BE2C (cell line): ENCODE results near the gene STAT4.

Experiments
- DNase-seq: peaks from one replicate; pipeline ENCODE4 v3.0.0-alpha.2; 2020
- H3K27me3 ChIP-seq: fragments of 250-450 bp; sonication (Bioruptor Pico); 2 replicates; pipeline ENCODE4 v1.5.1; 2020; ENCODE audit warnings: mild to moderate bottlenecking
- H3K36me3 ChIP-seq: fragments of 250-450 bp; sonication (Bioruptor Pico); 2 replicates; pipeline ENCODE4 v1.5.1; 2020; ENCODE audit warnings: mild to moderate bottlenecking
- H3K4me1 ChIP-seq: fragments of 250-450 bp; sonication (Bioruptor Pico); 2 replicates; pipeline ENCODE4 v1.5.1; 2020
- H3K4me3 ChIP-seq: 2 replicates; pipeline ENCODE4 v1.5.1; 2011; ENCODE audit warnings: low read depth, low read length
- H3K9me3 ChIP-seq: fragments of 250-450 bp; sonication (Bioruptor Pico); 2 replicates; pipeline ENCODE4 v1.5.1; 2020
- TF ChIP-seq, protein P1 (sequence below): IDR thresholded peaks from 2 replicates; pipeline ENCODE4 v1.5.1; 2012; ENCODE audit warnings: mild to moderate bottlenecking, low read depth, low read length

Gene STAT4

DNA sequence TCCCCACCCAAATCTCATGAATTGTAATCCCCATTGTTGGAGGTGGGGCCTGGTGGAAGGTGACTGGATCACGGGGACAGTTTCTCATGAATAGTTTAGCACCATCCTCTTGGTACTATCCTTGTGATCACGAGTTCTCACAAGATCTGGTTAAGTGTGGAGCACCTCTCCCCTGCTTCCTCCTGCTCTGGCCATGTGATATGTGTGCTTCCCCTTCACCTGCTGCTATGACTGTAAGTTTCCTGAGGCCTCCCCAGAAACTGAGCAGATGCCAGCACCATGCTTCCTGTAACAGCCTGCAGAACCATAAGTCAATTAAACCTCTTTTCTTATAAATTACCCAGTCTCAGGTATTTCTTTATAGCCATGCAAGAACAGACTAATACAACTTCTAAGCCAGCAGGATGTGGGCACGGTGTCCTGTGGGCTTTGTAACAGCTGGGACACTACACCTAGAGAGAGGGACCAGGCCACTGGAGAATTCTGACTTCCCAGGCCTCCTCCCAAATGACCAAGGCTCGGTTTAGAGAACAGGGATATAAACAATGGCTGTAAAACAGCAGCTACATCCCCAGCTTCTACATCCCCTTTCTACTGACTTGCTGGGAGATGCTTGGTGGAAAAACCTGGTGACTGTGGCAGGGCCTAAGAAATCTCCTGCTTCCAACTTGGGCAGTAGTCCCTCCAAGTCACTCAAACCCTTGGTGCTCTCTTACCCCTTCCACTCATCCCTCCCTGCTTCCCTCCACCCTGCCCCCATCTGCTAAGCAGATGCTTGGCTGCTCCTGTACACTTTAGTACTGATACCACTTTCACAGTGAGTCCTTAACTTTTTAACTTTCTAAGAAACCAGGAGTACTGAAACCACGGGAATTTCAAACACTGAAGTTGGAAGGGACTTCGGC lies 147.1 kb downstream of the STAT4 start:
- TF ChIP-seq, protein P1, sequence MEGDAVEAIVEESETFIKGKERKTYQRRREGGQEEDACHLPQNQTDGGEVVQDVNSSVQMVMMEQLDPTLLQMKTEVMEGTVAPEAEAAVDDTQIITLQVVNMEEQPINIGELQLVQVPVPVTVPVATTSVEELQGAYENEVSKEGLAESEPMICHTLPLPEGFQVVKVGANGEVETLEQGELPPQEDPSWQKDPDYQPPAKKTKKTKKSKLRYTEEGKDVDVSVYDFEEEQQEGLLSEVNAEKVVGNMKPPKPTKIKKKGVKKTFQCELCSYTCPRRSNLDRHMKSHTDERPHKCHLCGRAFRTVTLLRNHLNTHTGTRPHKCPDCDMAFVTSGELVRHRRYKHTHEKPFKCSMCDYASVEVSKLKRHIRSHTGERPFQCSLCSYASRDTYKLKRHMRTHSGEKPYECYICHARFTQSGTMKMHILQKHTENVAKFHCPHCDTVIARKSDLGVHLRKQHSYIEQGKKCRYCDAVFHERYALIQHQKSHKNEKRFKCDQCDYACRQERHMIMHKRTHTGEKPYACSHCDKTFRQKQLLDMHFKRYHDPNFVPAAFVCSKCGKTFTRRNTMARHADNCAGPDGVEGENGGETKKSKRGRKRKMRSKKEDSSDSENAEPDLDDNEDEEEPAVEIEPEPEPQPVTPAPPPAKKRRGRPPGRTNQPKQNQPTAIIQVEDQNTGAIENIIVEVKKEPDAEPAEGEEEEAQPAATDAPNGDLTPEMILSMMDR: no peak
- DNase-seq: no peak
- Histone ChIP-seq H3K4me1 (peaks cover 5% of the 10 kb centered on the region; the same call in 1 of the 2 replicates), H3K36me3 (peaks cover 77% of the 10 kb centered on the region), H3K27me3 (no peaks in the 10 kb centered on the region), H3K4me3 (no peak overlapping the region), H3K9me3 (no peaks in the 10 kb centered on the region)

DNA sequence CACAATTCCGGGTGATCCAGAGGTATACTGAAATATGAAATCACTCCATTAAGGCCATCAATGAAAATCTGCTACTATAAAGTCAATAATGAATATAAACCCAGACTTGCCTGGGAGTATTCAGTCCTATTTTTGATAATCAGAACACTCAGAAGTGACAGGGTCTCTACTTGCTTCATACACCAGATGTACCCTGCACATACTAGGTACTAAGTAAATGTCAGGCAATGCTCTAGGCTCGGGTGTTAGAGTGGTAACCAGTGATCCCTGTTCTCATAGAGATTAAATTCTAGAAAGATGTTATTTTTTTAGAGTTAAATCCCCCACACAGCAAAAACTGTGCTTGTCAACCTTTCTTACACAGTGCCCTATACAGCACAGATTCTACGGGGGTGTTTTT lies 149.2 kb downstream of the STAT4 start:
- no peaks in the 10 kb centered on the region for H3K9me3 ChIP-seq
- 0 out of 2 replicates have a peak, but pooled peaks cover under 1% of the 10 kb centered on the region for H3K4me1 ChIP-seq
- no peak overlapping the region for H3K4me3 ChIP-seq
- TF ChIP-seq, protein P1: no peak
- peaks cover 70% of the 10 kb centered on the region for H3K36me3 ChIP-seq
- no peaks in the 10 kb centered on the region for H3K27me3 ChIP-seq
- no peak for DNase-seq

DNA sequence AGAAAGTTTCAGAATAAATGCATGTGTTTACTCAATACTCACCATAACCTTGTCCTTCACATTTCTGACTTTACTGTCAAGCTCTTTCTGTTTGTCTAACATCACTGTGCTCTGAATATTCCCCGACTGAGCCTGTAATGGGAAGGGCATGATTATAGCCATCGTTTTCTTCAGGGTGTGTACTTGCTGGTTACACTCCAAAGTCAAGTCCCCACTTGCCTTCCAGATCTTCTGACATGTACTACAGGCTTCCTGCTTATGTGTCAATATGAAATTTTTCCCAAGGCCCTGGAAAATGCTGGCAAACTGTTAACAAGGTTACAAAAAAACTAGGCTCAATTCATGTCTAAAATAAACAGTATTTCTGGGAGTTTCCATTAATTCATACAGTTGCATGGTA lies 149.8 kb downstream of the STAT4 start:
- TF ChIP-seq, protein P1: no peak
- Histone ChIP-seq H3K27me3 (no peaks in the 10 kb centered on the region), H3K36me3 (peaks cover 69% of the 10 kb centered on the region)

DNA sequence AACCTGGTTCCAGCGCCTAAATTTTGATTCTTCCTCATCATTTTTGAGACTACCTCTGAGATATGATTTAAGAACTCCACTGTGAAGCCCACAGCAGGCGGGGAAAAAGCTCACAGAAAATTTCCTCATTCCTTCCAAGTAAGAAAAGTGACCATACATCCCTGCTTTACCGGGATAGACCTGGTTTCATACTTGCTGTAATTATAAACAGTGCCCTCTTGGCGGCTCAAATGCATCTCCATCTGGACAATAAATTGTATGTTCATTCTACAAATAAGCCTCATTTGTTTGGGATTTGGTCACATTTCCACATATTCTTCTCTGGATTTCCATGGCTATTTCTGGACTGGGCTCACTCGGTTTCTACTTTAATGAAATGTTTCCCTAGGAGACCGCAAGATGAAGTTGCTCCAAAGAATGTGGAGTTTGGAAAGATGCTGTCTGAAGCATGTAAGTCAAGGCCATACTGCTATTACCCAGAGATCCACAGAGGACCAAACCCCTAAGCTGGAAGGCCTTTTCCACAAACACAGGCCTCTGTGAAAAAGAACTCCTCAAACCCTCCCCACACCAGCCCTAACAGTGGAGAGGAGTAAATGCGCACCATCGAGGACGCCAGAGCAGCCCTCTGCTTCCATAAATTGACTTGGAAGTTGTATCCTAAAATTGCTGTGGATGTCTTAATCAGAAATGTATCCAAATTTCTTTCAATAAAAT lies 150.7 kb downstream of the STAT4 start:
- H3K4me1 ChIP-seq: no peaks in the 10 kb centered on the region
- no peak for DNase-seq
- H3K36me3 ChIP-seq: peaks cover 68% of the 10 kb centered on the region
- H3K9me3 ChIP-seq: no peaks in the 10 kb centered on the region
- no peaks in the 10 kb centered on the region for H3K27me3 ChIP-seq
- TF ChIP-seq, protein P1: no peak
- H3K4me3 ChIP-seq: no peak overlapping the region

More for the DNA sequence above, 149.8 kb downstream of the STAT4 start:
- no peaks in the 10 kb centered on the region for H3K4me1 ChIP-seq
- DNase-seq: no peak
- no peak overlapping the region for H3K4me3 ChIP-seq
- H3K9me3 ChIP-seq: no peaks in the 10 kb centered on the region

DNA sequence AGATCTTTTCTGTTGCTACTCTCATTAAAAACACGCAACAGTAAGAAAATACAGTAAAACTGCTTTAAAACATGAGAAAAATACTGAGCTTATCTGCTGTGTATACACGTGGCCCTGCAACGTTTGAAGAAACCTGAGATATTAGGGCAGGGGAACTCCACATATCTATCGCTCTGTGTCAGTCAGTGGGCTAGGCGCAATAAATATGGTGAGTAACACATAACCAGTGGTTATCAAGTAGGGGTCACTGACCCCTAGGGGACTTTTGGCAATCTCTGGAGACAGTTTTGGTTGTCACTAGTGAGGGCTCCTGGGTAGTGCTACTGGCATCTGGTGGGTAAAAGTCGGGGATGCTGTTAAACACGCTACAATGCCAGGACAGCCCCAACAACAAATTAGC lies 151.7 kb downstream of the STAT4 start:
- no peaks in the 10 kb centered on the region for H3K27me3 ChIP-seq
- TF ChIP-seq, protein P1: no peak
- no peaks in the 10 kb centered on the region for H3K4me1 ChIP-seq
- no peak overlapping the region for H3K4me3 ChIP-seq
- H3K9me3 ChIP-seq: no peaks in the 10 kb centered on the region
- peaks cover 65% of the 10 kb centered on the region for H3K36me3 ChIP-seq
- DNase-seq: no peak
